K562 (cell line): ENCODE results near the gene CCDC158.

ENCODE experiments used
- BMI1 ChIP-seq: fragments of 150-350 bp; IDR thresholded peaks from 2 replicates; pipeline ENCODE4 v1.6.1; 2014; ENCODE audit warnings: low read length
- EP300 ChIP-seq: IDR thresholded peaks from 2 replicates; pipeline ENCODE4 v1.6.1; 2012; ENCODE audit warnings: low read length, improper control_type of control experiment
- FOSL1 ChIP-seq: fragments of 200-800 bp; sonication (Bioruptor generic); conservative IDR thresholded peaks from 2 replicates; pipeline ENCODE4 v1.6.1; 2016; ENCODE audit warnings: missing genetic modification characterization, missing compliant biosample characterization
- LARP7 ChIP-seq: fragments of 450-650 bp; IDR thresholded peaks from 2 replicates; pipeline ENCODE4 v1.6.1; 2016
- NONO ChIP-seq, 2 experiments: fragments of 200-400 bp in 1 of 2; fragments of 450-650 bp in 1 of 2; formaldehyde crosslinking in 1 of 2; IDR thresholded peaks; 2 replicates each; pipeline ENCODE4 v1.6.1; 2017; ENCODE audit warnings: low read depth in 2 of 2, mild to moderate bottlenecking in 2 of 2, moderate library complexity in 2 of 2, low read length in 1 of 2
- POLR2A ChIP-seq: fragments of 450-650 bp; conservative IDR thresholded peaks from 2 replicates; pipeline ENCODE4 v1.6.1; 2016
- RBM39 ChIP-seq: fragments of 200-400 bp; formaldehyde crosslinking; optimal IDR thresholded peaks from 2 replicates; pipeline ENCODE3; 2018; ENCODE audit warnings: low read depth, low read length
- YY1 ChIP-seq, 3 experiments: IDR thresholded peaks; 2 replicates each; pipeline ENCODE4 v1.6.1; 2011; ENCODE audit warnings: low read length in 2 of 3, mild to moderate bottlenecking in 2 of 3, moderate library complexity in 2 of 3, borderline replicate concordance in 1 of 3, control low read depth in 1 of 3, low read depth in 1 of 3; ENCODE audit not compliant: insufficient read depth in 3 of 3, insufficient replicate concordance in 2 of 3, control insufficient read depth in 1 of 3, insufficient read length in 1 of 3; ENCODE audit errors: extremely low read depth in 1 of 3
- ZNF175 ChIP-seq: fragments of 200-800 bp; sonication (Bioruptor generic); IDR thresholded peaks from 2 replicates; pipeline ENCODE4 v1.6.1; 2016; ENCODE audit warnings: low read depth, mild to moderate bottlenecking, missing genetic modification characterization, missing compliant biosample characterization
- ZNF57 ChIP-seq: fragments of 450-650 bp; formaldehyde crosslinking; IDR thresholded peaks from 2 replicates; pipeline ENCODE4 v1.4.0; 2020; ENCODE audit warnings: mild to moderate bottlenecking, moderate library complexity
- ZNF584 ChIP-seq: fragments of 200-800 bp; sonication (Bioruptor generic); IDR thresholded peaks from 2 replicates; pipeline ENCODE4 v1.6.1; 2016; ENCODE audit warnings: low read depth, mild to moderate bottlenecking, missing genetic modification characterization, missing compliant biosample characterization
- TF ChIP-seq, protein P1 (sequence below), 3 experiments: IDR thresholded peaks in 2 of 3; conservative IDR thresholded peaks in 1 of 3; 2 replicates each; pipeline ENCODE4 v1.5.1; 2011 to 2012; ENCODE audit warnings: low read length in 3 of 3, mild to moderate bottlenecking in 3 of 3, control low read depth in 2 of 3, improper control_type of control experiment in 1 of 3, inconsistent platforms in 1 of 3, low read depth in 1 of 3, mixed read lengths in 1 of 3, moderate library complexity in 1 of 3; ENCODE audit not compliant: insufficient read depth in 2 of 3
- TF ChIP-seq, protein P2 (sequence below): sonication (generic); formaldehyde crosslinking; IDR thresholded peaks from 2 replicates; pipeline ENCODE4 v1.8.0; 2022; ENCODE audit warnings: missing genetic modification reagents, mild to moderate bottlenecking, borderline replicate concordance

DNA sequence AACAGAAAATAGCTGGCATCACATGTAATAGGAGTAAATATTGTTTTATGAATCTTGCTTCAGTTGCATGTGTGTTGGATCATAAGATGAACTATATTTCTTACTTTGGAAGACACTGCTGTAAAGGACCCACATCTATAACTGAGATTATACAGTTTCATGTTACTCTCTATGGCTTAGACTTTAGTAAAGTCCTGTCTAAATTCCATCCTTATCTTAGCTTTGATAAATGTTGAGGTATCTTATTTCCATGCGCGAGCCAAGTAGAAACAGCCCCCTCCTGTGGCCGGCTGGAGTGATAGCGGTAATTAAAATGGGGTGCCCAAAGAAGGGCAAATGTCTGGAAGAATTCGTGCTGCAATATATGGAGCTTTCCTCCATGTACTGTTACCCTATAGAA lies 43.0 kb downstream of the CCDC158 start:
- TF ChIP-seq, protein P1, sequence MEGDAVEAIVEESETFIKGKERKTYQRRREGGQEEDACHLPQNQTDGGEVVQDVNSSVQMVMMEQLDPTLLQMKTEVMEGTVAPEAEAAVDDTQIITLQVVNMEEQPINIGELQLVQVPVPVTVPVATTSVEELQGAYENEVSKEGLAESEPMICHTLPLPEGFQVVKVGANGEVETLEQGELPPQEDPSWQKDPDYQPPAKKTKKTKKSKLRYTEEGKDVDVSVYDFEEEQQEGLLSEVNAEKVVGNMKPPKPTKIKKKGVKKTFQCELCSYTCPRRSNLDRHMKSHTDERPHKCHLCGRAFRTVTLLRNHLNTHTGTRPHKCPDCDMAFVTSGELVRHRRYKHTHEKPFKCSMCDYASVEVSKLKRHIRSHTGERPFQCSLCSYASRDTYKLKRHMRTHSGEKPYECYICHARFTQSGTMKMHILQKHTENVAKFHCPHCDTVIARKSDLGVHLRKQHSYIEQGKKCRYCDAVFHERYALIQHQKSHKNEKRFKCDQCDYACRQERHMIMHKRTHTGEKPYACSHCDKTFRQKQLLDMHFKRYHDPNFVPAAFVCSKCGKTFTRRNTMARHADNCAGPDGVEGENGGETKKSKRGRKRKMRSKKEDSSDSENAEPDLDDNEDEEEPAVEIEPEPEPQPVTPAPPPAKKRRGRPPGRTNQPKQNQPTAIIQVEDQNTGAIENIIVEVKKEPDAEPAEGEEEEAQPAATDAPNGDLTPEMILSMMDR (IDR thresholded peaks at IDR 0.05 in 2 of 3, conservative IDR thresholded peaks at IDR 0.05 in 1 of 3; ENCODE audit: insufficient read depth in 2 of 3, low read depth in 1 of 3, low read length in 3 of 3), result peak; percentile 75 to 79 (median 77)
- no peak for TF ChIP-seq LARP7
- TF ChIP-seq, protein P2, sequence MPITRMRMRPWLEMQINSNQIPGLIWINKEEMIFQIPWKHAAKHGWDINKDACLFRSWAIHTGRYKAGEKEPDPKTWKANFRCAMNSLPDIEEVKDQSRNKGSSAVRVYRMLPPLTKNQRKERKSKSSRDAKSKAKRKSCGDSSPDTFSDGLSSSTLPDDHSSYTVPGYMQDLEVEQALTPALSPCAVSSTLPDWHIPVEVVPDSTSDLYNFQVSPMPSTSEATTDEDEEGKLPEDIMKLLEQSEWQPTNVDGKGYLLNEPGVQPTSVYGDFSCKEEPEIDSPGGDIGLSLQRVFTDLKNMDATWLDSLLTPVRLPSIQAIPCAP (CRISPR knock-in tag), result no peak
- no peak for TF ChIP-seq FOSL1 (tag)
- no peak for TF ChIP-seq ZNF175 (CRISPR knock-in tag)
- no peak for TF ChIP-seq EP300
- no peak for TF ChIP-seq ZNF584 (CRISPR knock-in tag)
- no peak for TF ChIP-seq BMI1
- no peak for TF ChIP-seq ZNF57 (CRISPR knock-in tag)
- no peak for TF ChIP-seq POLR2A
- TF ChIP-seq YY1 (IDR thresholded peaks at IDR 0.05; ENCODE audit: borderline replicate concordance in 1 of 3, control insufficient read depth in 1 of 3, extremely low read depth in 1 of 3, insufficient read depth in 3 of 3, insufficient read length in 1 of 3, insufficient replicate concordance in 2 of 3, low read depth in 1 of 3, low read length in 2 of 3), result no peak
- no peak for TF ChIP-seq RBM39
- TF ChIP-seq NONO (IDR thresholded peaks at IDR 0.05; ENCODE audit: low read depth in 2 of 2, low read length in 1 of 2), result no peak
